Activated CD4-positive, alpha-beta T cell treated with anti-CD3 and anti-CD28 coated beads for 36 hours (primary cell): ENCODE measurements around the gene CCR5AS.
"Not testable (repeated sequence)": the region's sequence is repeated elsewhere in the genome, so short reads cannot be mapped to it uniquely, and the experiment has no call there.

ENCODE experiments used
- ATAC-seq: fragments of 200-7000 bp; cut with Tn5 transposase; one replicate; pipeline ENCODE4 v1.10.0; 2021; ENCODE audit warnings: mild to moderate bottlenecking, moderate library complexity
- CTCF ChIA-PET: fragments of 350-600 bp; sonication (Branson Sonifier 250); formaldehyde crosslinking; loops from one replicate; lab custom pipeline; 2021; ENCODE audit warnings: antibody characterized with exemption; lab: Charles Lee
- POLR2A ChIA-PET: fragments of 350-600 bp; sonication (Branson Sonifier 250); formaldehyde crosslinking; loops from one replicate; lab custom pipeline; 2021; ENCODE audit warnings: antibody characterized with exemption, inconsistent platforms; lab: Charles Lee
- DNase-seq: peaks from one replicate; pipeline ENCODE4 v3.0.0-alpha.2; 2020
- H3K27ac Mint-ChIP-seq: one replicate; pipeline ENCODE4 v1.8.0; 2021; ENCODE audit warnings: mixed read lengths
- H3K27me3 Mint-ChIP-seq: one replicate; pipeline ENCODE4 v1.8.0; 2021; ENCODE audit warnings: mixed read lengths
- H3K36me3 Mint-ChIP-seq: one replicate; pipeline ENCODE4 v1.8.0; 2021; ENCODE audit warnings: low read depth, mixed read lengths
- H3K4me1 Mint-ChIP-seq: one replicate; pipeline ENCODE4 v1.8.0; 2021; ENCODE audit warnings: mixed read lengths
- H3K4me3 Mint-ChIP-seq: one replicate; pipeline ENCODE4 v1.8.0; 2021; ENCODE audit warnings: mild to moderate bottlenecking, moderate library complexity, mixed read lengths
- H3K9me3 Mint-ChIP-seq: one replicate; pipeline ENCODE4 v1.8.0; 2021; ENCODE audit warnings: low read depth, mixed read lengths
- intact Hi-C, 2 experiments: fragments of 100-400 bp; cut with DNase I in 1 of 2; cut with micrococcal nuclease in 1 of 2; formaldehyde crosslinking; loops; one replicate each; pipeline versions ENCODE4 v1.14.2 to v1.15.1; 2022 to 2024; cut with DNase I, micrococcal nuclease

CCR5AS gene

GRCh38 chr3:46442576-46443530 lies 36.0 kb upstream of the CCR5AS start:
- DNase-seq (no peak), ATAC-seq (no peak)
- no peak overlapping the region for H3K27ac Mint-ChIP-seq
- no peaks in the 10 kb centered on the region for H3K27me3 Mint-ChIP-seq
- intact Hi-C loops, result no loop called here
- H3K4me1 Mint-ChIP-seq, result peaks cover 19% of the 10 kb centered on the region
- ChIA-PET POLR2A (interaction anchor here (0.6 kb wide), 1 partner anchor 1156 kb away, joined by 8 read pairs; no protein-coding TSS in a partner anchor), CTCF (interaction anchor here (0.6 to 0.7 kb wide), 2 partner anchors 59 to 226 kb away, joined by 3 read pairs; no protein-coding TSS in a partner anchor)
- no peaks in the 10 kb centered on the region for H3K9me3 Mint-ChIP-seq
- no peak overlapping the region for H3K4me3 Mint-ChIP-seq
- no peaks in the 10 kb centered on the region for H3K36me3 Mint-ChIP-seq

- no peaks in the 10 kb centered on the region for H3K36me3 Mint-ChIP-seq
- H3K9me3 Mint-ChIP-seq, result no peaks in the 10 kb centered on the region
- peak; percentile 99 for ATAC-seq
- intact Hi-C loops, result no loop called here
- peak; percentile 55 for DNase-seq
- H3K4me1 Mint-ChIP-seq, result peaks cover 19% of the 10 kb centered on the region
- H3K4me3 Mint-ChIP-seq, result no peak overlapping the region
- CTCF ChIA-PET, result interaction anchor here (0.6 kb wide), 1 partner anchor 164 kb away, joined by 3 read pairs; no protein-coding TSS in a partner anchor
- H3K27me3 Mint-ChIP-seq, result no peaks in the 10 kb centered on the region
- POLR2A ChIA-PET, result no interaction called here
- no peak overlapping the region for H3K27ac Mint-ChIP-seq
These were observed 33.8 kb upstream of the CCR5AS start for GRCh38 chr3:46440531-46441294.

- CTCF ChIA-PET, result interaction anchor here (0.7 to 0.8 kb wide), 2 partner anchors 13 to 267 kb away, joined by 3 read pairs; no protein-coding TSS in a partner anchor
- intact Hi-C loops, result no loop called here
These were observed 32.0 kb upstream of the CCR5AS start for GRCh38 chr3:46438831-46439230.

GRCh38 chr3:46435081-46435726 lies 28.3 kb upstream of the CCR5AS start:
- Mint-ChIP-seq H3K27ac (no peak overlapping the region), H3K9me3 (peaks cover 13% of the 10 kb centered on the region), H3K4me1 (no peaks in the 10 kb centered on the region), H3K4me3 (no peak overlapping the region), H3K36me3 (no peaks in the 10 kb centered on the region), H3K27me3 (no peaks in the 10 kb centered on the region)
- ATAC-seq, result no peak
- ChIA-PET CTCF (no interaction called here), POLR2A (no interaction called here)
- DNase-seq, result no peak
- intact Hi-C loops, result no loop called here

More at GRCh38 chr3:46438831-46439230, 32.0 kb upstream of the CCR5AS start:
- POLR2A ChIA-PET, result no interaction called here
- no peaks in the 10 kb centered on the region for H3K9me3 Mint-ChIP-seq
- no peaks in the 10 kb centered on the region for H3K36me3 Mint-ChIP-seq
- H3K27ac Mint-ChIP-seq, result no peak overlapping the region
- ATAC-seq (no peak), DNase-seq (no peak)
- no peaks in the 10 kb centered on the region for H3K27me3 Mint-ChIP-seq
- H3K4me1 Mint-ChIP-seq, result peaks cover 19% of the 10 kb centered on the region
- no peak overlapping the region for H3K4me3 Mint-ChIP-seq

GRCh38 chr3:46433841-46434240 lies 27.0 kb upstream of the CCR5AS start:
- Mint-ChIP-seq H3K9me3 (peaks cover 13% of the 10 kb centered on the region), H3K4me1 (no peaks in the 10 kb centered on the region), H3K36me3 (no peaks in the 10 kb centered on the region), H3K4me3 (no peak overlapping the region), H3K27ac (no peak overlapping the region), H3K27me3 (no peaks in the 10 kb centered on the region)
- DNase-seq (no peak), ATAC-seq (no peak)
- POLR2A ChIA-PET, result no interaction called here
- CTCF ChIA-PET, result interaction anchor here (0.5 kb wide), 1 partner anchor 14 kb away, joined by 3 read pairs; no protein-coding TSS in a partner anchor
- intact Hi-C loops, result no loop called here

GRCh38 chr3:46433118-46433517 lies 26.3 kb upstream of the CCR5AS start:
- ATAC-seq, H3K27ac Mint-ChIP-seq, intact Hi-C loops: not testable (repeated sequence)

GRCh38 chr3:46431905-46432304 lies 25.0 kb upstream of the CCR5AS start:
- H3K4me3 Mint-ChIP-seq, H3K36me3 Mint-ChIP-seq, H3K27ac Mint-ChIP-seq, intact Hi-C loops, POLR2A ChIA-PET, H3K27me3 Mint-ChIP-seq, H3K4me1 Mint-ChIP-seq, DNase-seq, ATAC-seq: not testable (repeated sequence)
- H3K9me3 Mint-ChIP-seq, result peaks cover 13% of the 10 kb centered on the region
- CTCF ChIA-PET, result interaction anchor here (0.6 kb wide), 1 partner anchor 491 kb away, joined by 3 read pairs; no protein-coding TSS in a partner anchor

More at GRCh38 chr3:46433118-46433517, 26.3 kb upstream of the CCR5AS start:
- H3K4me3 Mint-ChIP-seq, H3K4me1 Mint-ChIP-seq, H3K36me3 Mint-ChIP-seq, DNase-seq, POLR2A ChIA-PET, H3K27me3 Mint-ChIP-seq: not testable (repeated sequence)
- CTCF ChIA-PET, result interaction anchor here (0.5 kb wide), 1 partner anchor 13 kb away, joined by 3 read pairs; no protein-coding TSS in a partner anchor
- H3K9me3 Mint-ChIP-seq, result peaks cover 13% of the 10 kb centered on the region

- H3K36me3 Mint-ChIP-seq, CTCF ChIA-PET: not testable (repeated sequence)
These were observed 24.0 kb upstream of the CCR5AS start for GRCh38 chr3:46430879-46431278.

GRCh38 chr3:46429671-46430070 lies 22.8 kb upstream of the CCR5AS start:
- no peak for DNase-seq
- intact Hi-C loops, result no loop called here
- Mint-ChIP-seq H3K36me3 (no peaks in the 10 kb centered on the region), H3K27me3 (no peaks in the 10 kb centered on the region), H3K9me3 (peaks cover 13% of the 10 kb centered on the region), H3K4me3 (no peak overlapping the region), H3K27ac (no peak overlapping the region), H3K4me1 (peaks cover 4% of the 10 kb centered on the region)
- ChIA-PET POLR2A (interaction anchor here (0.6 kb wide), 1 partner anchor 143 kb away, joined by 3 read pairs; no protein-coding TSS in a partner anchor), CTCF (interaction anchor here (0.6 kb wide), 1 partner anchor 26 kb away, joined by 3 read pairs; no protein-coding TSS in a partner anchor)
- ATAC-seq, result no peak

More at GRCh38 chr3:46430879-46431278, 24.0 kb upstream of the CCR5AS start:
- H3K4me1 Mint-ChIP-seq, intact Hi-C loops, ATAC-seq, H3K4me3 Mint-ChIP-seq, H3K27ac Mint-ChIP-seq, H3K27me3 Mint-ChIP-seq, DNase-seq, POLR2A ChIA-PET: not testable (repeated sequence)
- peaks cover 13% of the 10 kb centered on the region for H3K9me3 Mint-ChIP-seq

- no peak for DNase-seq
- no peak for ATAC-seq
- no peak overlapping the region for H3K27ac Mint-ChIP-seq
- no peaks in the 10 kb centered on the region for H3K27me3 Mint-ChIP-seq
- POLR2A ChIA-PET, result interaction anchor here (0.6 kb wide), 1 partner anchor 142 kb away, joined by 3 read pairs; no protein-coding TSS in a partner anchor
- H3K4me3 Mint-ChIP-seq, result no peak overlapping the region
- H3K9me3 Mint-ChIP-seq, result peaks cover 13% of the 10 kb centered on the region
- peaks cover 4% of the 10 kb centered on the region for H3K4me1 Mint-ChIP-seq
- CTCF ChIA-PET, result interaction anchor here (0.6 kb wide), 1 partner anchor 26 kb away, joined by 3 read pairs; no protein-coding TSS in a partner anchor
- H3K36me3 Mint-ChIP-seq, result no peaks in the 10 kb centered on the region
- intact Hi-C loops, result no loop called here
These were observed 22.4 kb upstream of the CCR5AS start for GRCh38 chr3:46429250-46429649.
